PC-9 (cell line): ENCODE data around the gene MAGI1.

Experiments used
- CTCF ChIP-seq: fragments of 200-600 bp; sonication (generic); conservative IDR thresholded peaks from 2 replicates; pipeline ENCODE4 v1.6.1; 2017; ENCODE audit warnings: mixed run types, antibody characterized with exemption, mild to moderate bottlenecking, moderate library complexity
- EZH2 ChIP-seq: fragments of 200-600 bp; sonication (generic); IDR thresholded peaks from 2 replicates; pipeline ENCODE4 v1.8.0; 2017; ENCODE audit warnings: antibody characterized with exemption, low read depth

GRCh38 chr3:66073464-66074141 is 34.9 kb upstream of the MAGI1 start:
- TF ChIP-seq CTCF = no peak
- no peak for TF ChIP-seq EZH2
